Gastroesophageal sphincter (tissue), 3 donors: ENCODE results near the gene DNAI2.

Experiments used
- EP300 ChIP-seq: sonication (generic); formaldehyde crosslinking; IDR thresholded peaks from one replicate; pipeline ENCODE4 v1.6.1; 2017; ENCODE audit warnings: antibody characterized with exemption, mild to moderate bottlenecking
- POLR2A ChIP-seq, 2 donors: fragments of 450-650 bp; IDR thresholded peaks; one replicate each; pipeline ENCODE4 v1.6.1; 2017; ENCODE audit warnings: antibody characterized with exemption in 2 of 2, mild to moderate bottlenecking in 2 of 2, moderate library complexity in 1 of 2
- POLR2AphosphoS5 ChIP-seq: sonication (generic); formaldehyde crosslinking; IDR thresholded peaks from one replicate; pipeline ENCODE4 v1.6.1; 2017; ENCODE audit warnings: antibody characterized with exemption
- TF ChIP-seq, protein P1 (sequence below), 4 experiments: fragments of 200-600 bp in 2 of 4; fragments of 450-650 bp in 2 of 4; sonication (generic) in 1 of 4; IDR thresholded peaks; one replicate each; pipeline ENCODE4 v1.5.1; 2017 to 2019; ENCODE audit warnings: antibody characterized with exemption in 4 of 4, mild to moderate bottlenecking in 2 of 4, moderate library complexity in 2 of 4

DNA sequence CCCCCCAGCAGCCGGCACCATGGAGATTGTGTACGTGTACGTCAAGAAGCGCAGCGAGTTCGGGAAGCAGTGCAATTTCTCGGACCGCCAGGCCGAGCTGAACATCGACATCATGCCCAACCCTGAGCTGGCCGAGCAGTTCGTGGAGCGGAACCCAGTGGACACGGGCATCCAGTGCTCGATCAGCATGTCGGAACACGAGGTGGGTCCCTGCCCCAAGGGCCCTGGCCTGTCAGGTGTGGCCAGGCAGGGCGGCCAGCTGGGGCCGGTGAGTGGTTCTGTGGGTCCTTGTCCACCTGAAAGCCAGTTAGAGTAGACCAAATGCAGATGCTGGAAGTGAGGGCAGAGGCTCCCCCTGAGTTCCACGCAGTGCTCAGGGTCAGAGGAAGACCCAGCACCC is 7.8 kb downstream of the DNAI2 start:
- TF ChIP-seq POLR2AphosphoS5 (no peak), POLR2A (IDR thresholded peaks at IDR 0.05) (no peak), EP300 (no peak)
- TF ChIP-seq, protein P1, sequence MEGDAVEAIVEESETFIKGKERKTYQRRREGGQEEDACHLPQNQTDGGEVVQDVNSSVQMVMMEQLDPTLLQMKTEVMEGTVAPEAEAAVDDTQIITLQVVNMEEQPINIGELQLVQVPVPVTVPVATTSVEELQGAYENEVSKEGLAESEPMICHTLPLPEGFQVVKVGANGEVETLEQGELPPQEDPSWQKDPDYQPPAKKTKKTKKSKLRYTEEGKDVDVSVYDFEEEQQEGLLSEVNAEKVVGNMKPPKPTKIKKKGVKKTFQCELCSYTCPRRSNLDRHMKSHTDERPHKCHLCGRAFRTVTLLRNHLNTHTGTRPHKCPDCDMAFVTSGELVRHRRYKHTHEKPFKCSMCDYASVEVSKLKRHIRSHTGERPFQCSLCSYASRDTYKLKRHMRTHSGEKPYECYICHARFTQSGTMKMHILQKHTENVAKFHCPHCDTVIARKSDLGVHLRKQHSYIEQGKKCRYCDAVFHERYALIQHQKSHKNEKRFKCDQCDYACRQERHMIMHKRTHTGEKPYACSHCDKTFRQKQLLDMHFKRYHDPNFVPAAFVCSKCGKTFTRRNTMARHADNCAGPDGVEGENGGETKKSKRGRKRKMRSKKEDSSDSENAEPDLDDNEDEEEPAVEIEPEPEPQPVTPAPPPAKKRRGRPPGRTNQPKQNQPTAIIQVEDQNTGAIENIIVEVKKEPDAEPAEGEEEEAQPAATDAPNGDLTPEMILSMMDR (IDR thresholded peaks at IDR 0.05) = no peak
